Neural progenitor cell (in vitro differentiated cells): ENCODE data around the gene SPATA6L.
"Not testable (repeated sequence)": the region's sequence is repeated elsewhere in the genome, so short reads cannot be mapped to it uniquely, and the experiment has no call there.

ENCODE experiments used
- EZH2 ChIP-seq: fragments of 200-600 bp; sonication (generic); IDR thresholded peaks from 2 replicates; pipeline ENCODE4 v1.6.1; 2017; ENCODE audit warnings: antibody characterized with exemption, mild to moderate bottlenecking, moderate library complexity
- TF ChIP-seq, protein P1 (sequence below): fragments of 200-600 bp; sonication (generic); IDR thresholded peaks from 2 replicates; pipeline ENCODE4 v1.5.1; 2017; ENCODE audit warnings: antibody characterized with exemption, mild to moderate bottlenecking

DNA sequence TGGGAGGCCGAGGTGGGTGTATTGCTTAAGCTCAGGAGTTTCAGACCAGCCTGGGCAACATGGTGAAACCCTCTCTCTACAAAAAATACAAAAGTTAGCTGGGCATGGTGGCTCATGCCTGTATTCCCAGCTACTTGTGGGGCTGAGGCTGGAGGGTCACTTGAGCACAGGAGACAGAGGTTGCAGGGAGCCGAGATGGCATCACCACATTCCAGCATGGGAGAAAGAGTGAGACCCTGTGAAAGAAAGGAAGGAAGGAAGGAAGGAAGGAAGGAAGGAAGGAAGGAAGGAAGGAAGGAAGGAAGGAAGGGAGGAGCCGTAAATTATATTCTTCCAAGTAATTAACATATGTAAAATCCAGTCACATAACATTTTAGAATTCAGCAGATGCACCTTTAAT is 10.1 kb downstream of the SPATA6L start:
- TF ChIP-seq, protein P1, sequence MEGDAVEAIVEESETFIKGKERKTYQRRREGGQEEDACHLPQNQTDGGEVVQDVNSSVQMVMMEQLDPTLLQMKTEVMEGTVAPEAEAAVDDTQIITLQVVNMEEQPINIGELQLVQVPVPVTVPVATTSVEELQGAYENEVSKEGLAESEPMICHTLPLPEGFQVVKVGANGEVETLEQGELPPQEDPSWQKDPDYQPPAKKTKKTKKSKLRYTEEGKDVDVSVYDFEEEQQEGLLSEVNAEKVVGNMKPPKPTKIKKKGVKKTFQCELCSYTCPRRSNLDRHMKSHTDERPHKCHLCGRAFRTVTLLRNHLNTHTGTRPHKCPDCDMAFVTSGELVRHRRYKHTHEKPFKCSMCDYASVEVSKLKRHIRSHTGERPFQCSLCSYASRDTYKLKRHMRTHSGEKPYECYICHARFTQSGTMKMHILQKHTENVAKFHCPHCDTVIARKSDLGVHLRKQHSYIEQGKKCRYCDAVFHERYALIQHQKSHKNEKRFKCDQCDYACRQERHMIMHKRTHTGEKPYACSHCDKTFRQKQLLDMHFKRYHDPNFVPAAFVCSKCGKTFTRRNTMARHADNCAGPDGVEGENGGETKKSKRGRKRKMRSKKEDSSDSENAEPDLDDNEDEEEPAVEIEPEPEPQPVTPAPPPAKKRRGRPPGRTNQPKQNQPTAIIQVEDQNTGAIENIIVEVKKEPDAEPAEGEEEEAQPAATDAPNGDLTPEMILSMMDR, result not testable (repeated sequence)
- not testable (repeated sequence) for TF ChIP-seq EZH2
